ENCODE data around the gene MEIS2.

The MEIS2 gene

DNA sequence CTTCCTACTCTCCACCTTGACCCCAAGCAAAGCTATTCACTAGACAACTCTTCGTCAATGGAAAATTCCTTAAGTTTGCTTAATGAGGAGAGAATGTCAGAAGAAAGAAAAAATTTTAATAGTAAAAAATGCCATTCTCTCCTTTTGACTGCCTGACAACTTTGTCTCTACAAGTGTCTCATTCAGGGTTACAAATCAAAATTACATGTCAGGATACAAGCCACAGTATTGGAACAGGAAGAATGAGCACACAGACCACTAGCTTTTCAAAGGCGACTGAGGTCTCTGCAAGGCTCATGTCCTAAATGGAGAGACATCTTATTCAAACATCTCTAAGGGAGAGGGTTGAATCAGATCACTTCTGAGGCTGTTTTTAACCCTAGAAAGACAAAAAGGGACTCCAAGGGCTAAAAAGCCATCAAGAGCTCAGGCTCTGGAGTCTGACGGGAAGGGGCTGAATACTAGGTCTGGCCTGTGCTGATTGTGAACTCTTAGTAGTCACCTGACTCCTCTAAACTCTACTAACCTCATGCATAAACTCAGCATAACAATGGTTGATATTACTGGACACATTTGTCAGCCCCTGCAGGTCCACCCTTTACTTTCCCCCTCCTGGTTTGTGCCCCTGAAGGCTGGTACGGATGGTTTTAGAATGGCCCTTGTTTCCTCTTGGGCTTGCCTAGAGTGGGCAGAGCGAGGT is 12.8 kb upstream of the MEIS2 start:
- H3K36me3 ChIP-seq (ENCODE audit: control insufficient read depth, insufficient read depth, low read length), result no peaks in the 10 kb centered on the region
- no peak for DNase-seq (ENCODE audit: extremely low read depth, insufficient read length)
- H3K27me3 ChIP-seq (replicated peaks; ENCODE audit: control insufficient read depth, insufficient read depth, low read length), result no peaks in the 10 kb centered on the region; the same call in 1 of the 2 replicates
- no peak overlapping the region for H3K4me3 ChIP-seq (replicated peaks; ENCODE audit: low read depth, low read length)
- TF ChIP-seq, protein P1, sequence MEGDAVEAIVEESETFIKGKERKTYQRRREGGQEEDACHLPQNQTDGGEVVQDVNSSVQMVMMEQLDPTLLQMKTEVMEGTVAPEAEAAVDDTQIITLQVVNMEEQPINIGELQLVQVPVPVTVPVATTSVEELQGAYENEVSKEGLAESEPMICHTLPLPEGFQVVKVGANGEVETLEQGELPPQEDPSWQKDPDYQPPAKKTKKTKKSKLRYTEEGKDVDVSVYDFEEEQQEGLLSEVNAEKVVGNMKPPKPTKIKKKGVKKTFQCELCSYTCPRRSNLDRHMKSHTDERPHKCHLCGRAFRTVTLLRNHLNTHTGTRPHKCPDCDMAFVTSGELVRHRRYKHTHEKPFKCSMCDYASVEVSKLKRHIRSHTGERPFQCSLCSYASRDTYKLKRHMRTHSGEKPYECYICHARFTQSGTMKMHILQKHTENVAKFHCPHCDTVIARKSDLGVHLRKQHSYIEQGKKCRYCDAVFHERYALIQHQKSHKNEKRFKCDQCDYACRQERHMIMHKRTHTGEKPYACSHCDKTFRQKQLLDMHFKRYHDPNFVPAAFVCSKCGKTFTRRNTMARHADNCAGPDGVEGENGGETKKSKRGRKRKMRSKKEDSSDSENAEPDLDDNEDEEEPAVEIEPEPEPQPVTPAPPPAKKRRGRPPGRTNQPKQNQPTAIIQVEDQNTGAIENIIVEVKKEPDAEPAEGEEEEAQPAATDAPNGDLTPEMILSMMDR (IDR thresholded peaks at IDR 0.05; ENCODE audit: insufficient read depth, low read length, poor library complexity, severe bottlenecking), result no peak

DNA sequence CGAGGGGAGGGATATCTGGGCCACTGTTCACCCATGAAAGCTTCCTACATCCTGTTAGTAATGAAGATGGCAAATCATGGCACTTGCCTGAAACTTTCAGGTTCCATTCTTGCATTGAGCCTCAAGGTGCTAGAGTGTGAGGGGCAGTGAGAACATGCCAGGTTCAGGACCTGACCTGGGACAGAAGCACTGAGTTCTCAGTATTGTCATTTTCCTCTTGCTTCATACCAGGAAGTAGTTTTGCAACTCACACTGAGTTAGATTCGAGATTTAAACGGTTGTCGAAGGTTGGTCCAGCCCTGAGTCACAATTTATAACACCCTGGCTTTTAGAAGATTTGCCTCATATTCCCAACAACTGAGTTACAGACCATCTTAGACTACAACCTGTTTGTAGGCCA is 11.8 kb upstream of the MEIS2 start:
- TF ChIP-seq, protein P1 (IDR thresholded peaks at IDR 0.05; ENCODE audit: insufficient read depth, low read length, poor library complexity, severe bottlenecking), result no peak
- DNase-seq (ENCODE audit: extremely low read depth, insufficient read length), result no peak
- Histone ChIP-seq H3K4me3 (replicated peaks; ENCODE audit: low read depth, low read length) (no peak overlapping the region), H3K36me3 (ENCODE audit: control insufficient read depth, insufficient read depth, low read length) (no peaks in the 10 kb centered on the region), H3K27me3 (replicated peaks; ENCODE audit: control insufficient read depth, insufficient read depth, low read length) (no peaks in the 10 kb centered on the region; the same call in 1 of the 2 replicates)

DNA sequence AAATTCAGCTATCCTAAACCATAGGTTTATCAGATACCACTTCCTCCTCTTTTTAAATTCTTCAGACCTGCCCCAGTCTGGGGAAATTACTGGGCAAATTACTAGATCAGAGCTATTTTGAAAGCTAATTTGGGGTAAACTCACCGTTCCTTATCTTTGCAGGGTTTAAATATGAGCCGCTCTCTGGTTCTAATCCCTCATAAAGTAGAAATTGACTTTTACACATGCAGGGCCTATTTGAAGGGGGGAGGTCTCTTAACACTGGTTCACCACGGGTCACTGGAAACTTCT is 11.0 kb upstream of the MEIS2 start:
- no peak overlapping the region for H3K4me3 ChIP-seq (replicated peaks; ENCODE audit: low read depth, low read length)
- DNase-seq (ENCODE audit: extremely low read depth, insufficient read length), result no peak
- TF ChIP-seq, protein P1 (IDR thresholded peaks at IDR 0.05; ENCODE audit: insufficient read depth, low read length, poor library complexity, severe bottlenecking), result no peak
- no peaks in the 10 kb centered on the region; the same call in 1 of the 2 replicates for H3K27me3 ChIP-seq (replicated peaks; ENCODE audit: control insufficient read depth, insufficient read depth, low read length)
- no peaks in the 10 kb centered on the region for H3K36me3 ChIP-seq (ENCODE audit: control insufficient read depth, insufficient read depth, low read length)

GRCh38 chr15:37109872-37110572 is 9.7 kb upstream of the MEIS2 start:
- Histone ChIP-seq H3K4me3 (replicated peaks; ENCODE audit: low read depth, low read length) (peak overlapping the region; percentile 54), H3K36me3 (ENCODE audit: control insufficient read depth, insufficient read depth, low read length) (no peaks in the 10 kb centered on the region), H3K27me3 (replicated peaks; ENCODE audit: control insufficient read depth, insufficient read depth, low read length) (no peaks in the 10 kb centered on the region; the same call in 1 of the 2 replicates)
- TF ChIP-seq, protein P1 (IDR thresholded peaks at IDR 0.05; ENCODE audit: insufficient read depth, low read length, poor library complexity, severe bottlenecking), result no peak
- no peak for DNase-seq (ENCODE audit: extremely low read depth, insufficient read length)

- DNase-seq (ENCODE audit: extremely low read depth, insufficient read length), result no peak
- no peaks in the 10 kb centered on the region; the same call in 1 of the 2 replicates for H3K27me3 ChIP-seq (replicated peaks; ENCODE audit: control insufficient read depth, insufficient read depth, low read length)
- TF ChIP-seq, protein P1 (IDR thresholded peaks at IDR 0.05; ENCODE audit: insufficient read depth, low read length, poor library complexity, severe bottlenecking), result no peak
- no peaks in the 10 kb centered on the region for H3K36me3 ChIP-seq (ENCODE audit: control insufficient read depth, insufficient read depth, low read length)
- H3K4me3 ChIP-seq (replicated peaks; ENCODE audit: low read depth, low read length), result no peak overlapping the region
These were observed 9.0 kb upstream of the MEIS2 start for GRCh38 chr15:37109168-37109871.

All from GM06990 (cell line).